Hematopoietic multipotent progenitor cell (in vitro differentiated cells): ENCODE measurements around the gene GBF1. TPM values are rescaled to one million over a fixed set of nuclear protein-coding genes. Genes with fewer than 3 reads are reported as not detected.

Experiments used
- DNase-seq, 3 donors: peaks; one replicate each; pipeline ENCODE4 v3.0.0-alpha.2; 2011 to 2015; ENCODE audit warnings: low read depth in 2 of 3, low spot score in 2 of 3
- total RNA-seq: library from RNA; depleted of rRNA; stranded (reverse); fragments of >200 nt; gene quantifications from one replicate; pipeline ENCODE4 v1.2.3, GENCODE V29; 2012

GBF1 gene
- total RNA-seq, 1 donor: 24.8 TPM

GRCh38 chr10:102404361-102405107, 159.2 kb downstream of the GBF1 start:
- DNase-seq: no peak

GRCh38 chr10:102405108-102405571, 159.8 kb downstream of the GBF1 start:
- DNase-seq: no peak

GRCh38 chr10:102405632-102406031, 160.3 kb downstream of the GBF1 start:
- DNase-seq: no peak

GRCh38 chr10:102406815-102407214, 161.5 kb downstream of the GBF1 start:
- no peak for DNase-seq

- DNase-seq: no peak
Measured at GRCh38 chr10:102407425-102408130, 162.2 kb downstream of the GBF1 start.

GRCh38 chr10:102408131-102408727, 162.9 kb downstream of the GBF1 start:
- no peak for DNase-seq

GRCh38 chr10:102408728-102409603, 163.6 kb downstream of the GBF1 start:
- DNase-seq: peak in 2 of 3 donors; percentile 58 to 72

GRCh38 chr10:102409604-102410428, 164.5 kb downstream of the GBF1 start:
- DNase-seq: no peak

- DNase-seq: peak in 2 of 3 donors; percentile 58 to 71
Measured at GRCh38 chr10:102410429-102411073, 165.2 kb downstream of the GBF1 start.

GRCh38 chr10:102411341-102412255, 166.3 kb downstream of the GBF1 start:
- DNase-seq: no peak

- DNase-seq: no peak
Measured at GRCh38 chr10:102412293-102412692, 167.0 kb downstream of the GBF1 start.

GRCh38 chr10:102413053-102413705, 167.8 kb downstream of the GBF1 start:
- no peak for DNase-seq

- no peak for DNase-seq
Measured at GRCh38 chr10:102413806-102414561, 168.7 kb downstream of the GBF1 start.

GRCh38 chr10:102414749-102415148, 169.4 kb downstream of the GBF1 start:
- no peak for DNase-seq

GRCh38 chr10:102416283-102416682, 171.0 kb downstream of the GBF1 start:
- DNase-seq: no peak

GRCh38 chr10:102416695-102417094, 171.4 kb downstream of the GBF1 start:
- no peak for DNase-seq
